Activated T-cell treated with anti-CD3 and anti-CD28 coated beads for 24 hours (primary cell): ENCODE data around the gene OR1J4.
A peak's percentile ranks its signal among the peaks of the same experiment; 100 is the strongest.
"Not testable (repeated sequence)": the region's sequence is repeated elsewhere in the genome, so short reads cannot be mapped to it uniquely, and the experiment has no call there.

Experiments
- DNase-seq: peaks from one replicate; pipeline ENCODE4 v3.0.0-alpha.2; 2020; ENCODE audit warnings: low read depth

The OR1J4 gene, protein sequence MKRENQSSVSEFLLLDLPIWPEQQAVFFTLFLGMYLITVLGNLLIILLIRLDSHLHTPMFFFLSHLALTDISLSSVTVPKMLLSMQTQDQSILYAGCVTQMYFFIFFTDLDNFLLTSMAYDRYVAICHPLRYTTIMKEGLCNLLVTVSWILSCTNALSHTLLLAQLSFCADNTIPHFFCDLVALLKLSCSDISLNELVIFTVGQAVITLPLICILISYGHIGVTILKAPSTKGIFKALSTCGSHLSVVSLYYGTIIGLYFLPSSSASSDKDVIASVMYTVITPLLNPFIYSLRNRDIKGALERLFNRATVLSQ

DNA sequence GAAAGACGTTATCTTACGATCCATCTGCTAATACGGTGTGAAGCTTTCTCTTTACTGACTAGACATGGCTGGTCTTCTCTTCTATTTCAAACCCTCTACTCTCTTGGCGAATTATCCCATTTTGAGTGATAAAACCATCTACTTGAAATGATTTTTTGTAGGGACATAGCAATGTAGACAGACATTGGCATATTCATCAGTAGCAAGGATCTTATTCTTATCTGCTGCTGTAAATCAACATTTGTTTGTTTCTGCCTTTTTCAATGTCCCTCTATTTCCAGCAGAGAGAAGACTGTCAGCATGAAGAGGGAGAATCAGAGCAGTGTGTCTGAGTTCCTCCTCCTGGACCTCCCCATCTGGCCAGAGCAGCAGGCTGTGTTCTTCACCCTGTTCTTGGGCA is at the start of gene OR1J4:
Gene OR1J4 (plus strand): TSS at position 301 of the 400 bp plus-strand sequence. CDS start 0 bp downstream, at position 301.
- no peak for DNase-seq

DNA sequence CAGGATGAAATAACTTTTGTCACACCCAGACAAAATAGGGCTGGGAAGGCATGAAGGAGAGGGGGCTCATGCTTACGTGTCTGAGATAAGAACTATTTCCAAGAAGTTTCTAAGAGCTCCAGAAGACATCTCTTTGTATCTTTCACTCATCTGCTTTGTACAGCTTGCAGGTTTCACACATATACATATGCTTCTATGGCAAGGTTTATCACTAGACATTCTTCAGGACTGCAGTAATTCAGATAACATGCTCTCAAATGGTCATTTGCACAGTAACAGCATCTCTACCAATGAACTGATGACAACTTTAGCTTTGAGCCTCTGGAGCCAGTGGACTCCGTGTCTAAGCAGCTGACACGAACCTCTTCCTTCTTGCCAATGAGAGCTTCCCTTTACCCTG is 44.4 kb upstream of the OR1J4 start:
- DNase-seq: no peak

DNA sequence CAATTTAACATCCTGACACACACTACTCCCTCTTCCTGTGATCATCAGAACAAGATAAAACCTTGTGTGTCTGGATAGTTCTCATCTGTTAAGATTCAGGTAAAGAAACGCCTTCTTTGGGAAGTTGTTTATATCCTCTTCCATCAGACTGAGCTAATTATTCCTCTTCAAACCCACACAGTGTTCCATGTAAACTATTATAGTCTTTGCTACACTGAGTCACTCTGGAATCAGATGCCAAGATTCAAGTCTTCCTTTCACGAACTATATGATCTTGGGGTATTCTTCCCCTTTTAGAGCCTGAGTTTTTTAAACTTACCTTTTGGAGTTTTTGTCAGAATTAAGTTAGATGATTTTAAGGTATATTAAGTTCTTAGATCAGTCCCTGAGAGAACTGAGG is 43.2 kb upstream of the OR1J4 start:
- DNase-seq: no peak

DNA sequence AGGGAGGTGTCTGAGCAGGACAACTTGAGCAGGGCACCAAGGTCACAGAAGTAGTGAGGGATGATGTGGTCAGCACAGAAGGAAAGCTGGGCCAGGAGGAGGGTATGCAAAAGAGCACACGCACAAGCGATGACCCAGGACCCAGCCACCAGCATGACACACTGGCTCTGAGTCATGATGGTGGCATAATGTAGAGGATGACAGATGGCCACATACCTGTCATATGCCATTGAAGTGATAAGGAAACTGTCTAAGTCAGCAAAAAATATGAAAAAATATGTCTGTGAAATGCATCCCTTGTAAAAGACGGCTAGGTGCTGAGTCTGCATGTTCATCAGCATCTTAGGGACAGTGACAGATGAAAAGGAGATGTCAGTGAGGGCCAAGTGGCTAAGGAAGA is 41.6 kb upstream of the OR1J4 start:
- DNase-seq: no peak

DNA sequence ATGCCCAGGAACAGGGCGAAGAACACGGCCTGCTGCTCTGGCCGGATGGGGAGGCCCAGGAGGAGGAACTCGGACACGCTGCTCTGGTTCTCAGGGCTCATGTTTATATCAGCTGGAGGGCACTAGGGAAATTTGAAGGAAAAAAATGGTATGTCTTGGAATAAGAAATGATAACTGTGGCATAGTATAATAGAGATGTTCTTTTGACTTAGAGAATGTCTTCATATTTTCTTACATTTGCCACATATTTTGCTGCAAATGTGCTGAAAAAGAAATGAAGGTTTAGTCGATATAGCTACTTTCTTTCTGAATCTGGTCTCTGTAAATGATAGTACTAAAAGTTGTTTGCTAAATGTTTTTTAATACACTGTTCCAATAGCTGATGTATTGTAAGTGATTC is 41.1 kb upstream of the OR1J4 start, which contains the start of gene OR1J1:
Gene OR1J1 (minus strand): TSS at position 101 of the 400 bp plus-strand sequence. CDS start 0 bp downstream, at position 101.
- DNase-seq: no peak

DNA sequence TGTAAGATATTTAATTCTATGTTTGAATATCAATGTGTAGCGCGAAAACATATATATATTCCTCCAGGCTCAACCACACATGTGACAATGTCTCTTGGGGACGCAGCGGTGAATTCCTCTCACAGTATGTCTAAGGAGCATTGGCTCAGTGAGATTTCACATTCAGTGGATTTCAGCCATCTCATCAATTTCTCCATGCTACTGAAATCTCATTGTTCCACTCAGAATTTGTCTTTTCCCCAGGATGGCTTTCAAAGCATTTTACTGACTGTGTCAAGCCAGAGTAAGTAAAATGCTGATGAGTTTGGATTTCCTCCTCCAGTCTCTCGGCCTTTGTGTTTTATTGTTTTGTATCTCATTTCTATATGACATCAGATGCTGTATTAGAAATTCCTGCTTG is 39.9 kb upstream of the OR1J4 start:
- no peak for DNase-seq

DNA sequence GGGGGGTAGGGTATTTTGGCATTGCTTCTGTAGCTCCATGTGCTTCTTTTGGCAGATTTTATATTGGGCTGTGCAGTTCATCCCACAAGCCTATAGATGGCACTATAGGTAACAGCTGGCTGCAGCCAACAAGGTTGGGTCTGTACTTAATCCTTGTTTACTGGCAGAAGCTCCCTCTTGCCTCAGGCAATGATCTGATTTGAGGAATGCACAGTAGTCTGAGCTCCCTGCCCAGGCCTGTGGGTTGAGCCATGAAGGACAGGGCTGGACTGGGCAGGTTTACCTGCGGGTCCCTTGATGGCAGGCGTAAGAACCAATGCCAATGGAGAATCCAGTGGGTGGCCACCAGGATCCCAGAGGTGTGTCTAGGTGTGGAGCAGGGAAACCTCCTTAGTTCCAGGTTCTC is 20.1 kb upstream of the OR1J4 start:
- peak; percentile 6 for DNase-seq

DNA sequence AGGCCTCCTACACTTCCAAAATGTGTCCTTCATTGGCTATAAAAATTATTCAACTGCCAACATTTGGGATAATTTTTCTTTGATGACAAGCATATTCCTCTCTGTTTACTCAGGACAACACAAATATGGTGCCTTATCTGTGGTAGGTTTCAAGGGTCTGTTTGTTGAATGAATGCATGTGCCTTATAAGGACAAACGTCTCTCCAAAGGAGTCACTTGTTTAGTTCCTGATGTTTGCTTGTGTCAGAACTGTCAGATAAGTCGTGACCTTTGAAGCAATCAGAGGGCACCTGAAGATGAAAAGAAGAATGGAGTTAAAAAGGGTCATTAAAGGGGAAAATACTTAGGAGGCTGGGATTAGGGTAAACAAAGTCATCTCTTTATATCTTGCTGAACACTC is 12.0 kb upstream of the OR1J4 start:
- DNase-seq: no peak

DNA sequence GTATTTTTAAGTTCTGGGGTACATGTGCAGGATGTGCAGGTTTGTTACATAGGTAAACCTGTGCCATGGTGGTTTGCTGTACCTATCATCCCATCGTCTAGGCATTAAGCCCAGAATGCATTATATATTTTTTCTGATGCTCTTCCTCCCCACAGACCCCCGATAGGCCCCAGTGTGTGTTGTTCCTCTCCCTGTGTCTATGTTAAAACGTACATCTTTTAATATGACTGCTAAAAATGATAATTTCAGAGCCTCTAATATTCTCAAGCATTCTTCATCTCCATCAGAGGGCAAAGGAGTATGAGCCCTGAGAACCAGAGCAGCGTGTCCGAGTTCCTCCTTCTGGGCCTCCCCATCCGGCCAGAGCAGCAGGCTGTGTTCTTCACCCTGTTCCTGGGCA is 8.4 kb upstream of the OR1J4 start, which contains the start of gene OR1J2:
Gene OR1J2 (plus strand): TSS at position 301 of the 400 bp plus-strand sequence. CDS start 0 bp downstream, at position 301.
- no peak for DNase-seq

DNA sequence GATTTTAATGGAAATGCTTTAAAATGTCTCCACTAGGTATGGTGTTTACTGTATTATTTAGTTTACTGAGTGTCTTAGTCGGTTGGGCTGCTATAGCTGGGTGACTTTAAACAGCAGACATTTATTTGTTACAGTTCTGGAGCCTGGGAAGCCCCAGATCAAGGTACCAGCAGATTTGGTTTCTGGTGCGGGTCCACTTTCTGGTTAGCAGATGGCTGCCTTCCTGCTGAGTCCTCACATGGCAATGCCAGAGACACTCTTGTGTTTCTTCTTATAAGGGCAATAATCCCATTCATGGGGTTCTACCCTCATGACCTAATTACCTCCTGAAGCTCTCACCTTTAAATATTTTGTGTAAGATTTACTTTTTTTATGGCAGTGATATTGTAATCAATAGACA is 715 bp upstream of the OR1J4 start:
- no peak for DNase-seq

DNA sequence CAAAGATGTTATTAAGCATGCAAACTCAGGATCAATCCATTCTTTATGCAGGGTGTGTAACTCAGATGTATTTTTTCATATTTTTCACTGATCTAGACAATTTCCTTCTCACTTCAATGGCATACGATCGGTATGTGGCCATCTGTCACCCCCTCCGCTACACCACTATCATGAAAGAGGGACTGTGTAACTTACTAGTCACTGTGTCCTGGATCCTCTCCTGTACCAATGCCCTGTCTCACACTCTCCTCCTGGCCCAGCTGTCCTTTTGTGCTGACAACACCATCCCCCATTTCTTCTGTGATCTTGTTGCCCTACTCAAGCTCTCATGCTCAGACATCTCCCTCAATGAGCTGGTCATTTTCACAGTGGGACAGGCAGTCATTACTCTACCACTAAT is 435 bp downstream of the OR1J4 start:
- DNase-seq: no peak

DNA sequence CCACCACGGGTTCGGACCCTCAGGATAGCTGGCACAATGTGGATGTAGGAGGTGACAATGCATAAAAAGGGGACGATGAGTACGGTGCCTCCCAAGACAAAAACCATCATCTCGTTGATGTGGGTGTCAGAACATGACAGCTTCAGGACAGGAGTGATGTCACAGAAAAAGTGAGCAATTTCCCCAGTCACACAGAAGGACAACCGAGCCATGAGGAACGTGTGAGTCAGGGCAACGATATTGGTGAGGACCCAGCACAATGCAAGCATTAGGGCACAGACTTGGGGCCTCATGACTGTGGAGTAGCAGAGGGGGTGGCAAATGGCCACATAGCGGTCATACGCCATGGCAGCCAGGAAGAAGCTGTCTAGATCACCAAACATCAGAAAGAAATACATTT is 7.7 kb downstream of the OR1J4 start:
- peak; percentile 1 for DNase-seq

DNA sequence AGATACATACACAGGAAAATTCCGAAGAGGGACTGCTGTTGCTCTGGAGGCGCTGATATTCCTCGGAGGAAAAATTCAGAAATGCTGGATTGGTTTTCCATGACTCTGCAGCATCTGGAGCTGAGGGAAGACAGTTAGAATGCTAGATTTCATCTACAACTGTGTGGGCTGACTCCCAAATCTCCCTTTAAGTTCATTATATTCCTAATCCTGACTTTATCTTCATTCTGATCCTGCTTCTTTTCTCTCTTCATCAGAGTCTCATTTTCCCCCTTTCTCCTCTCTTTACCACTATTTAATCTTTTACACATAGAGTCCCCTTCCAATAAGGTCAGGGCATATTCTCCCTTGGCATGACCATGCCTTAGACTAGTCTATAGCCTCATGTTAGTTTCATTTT is 8.3 kb downstream of the OR1J4 start, which contains the start of gene OR1N1:
Gene OR1N1 (minus strand): TSS at position 101 of the 400 bp plus-strand sequence. CDS start 0 bp downstream, at position 101.
- no peak for DNase-seq

DNA sequence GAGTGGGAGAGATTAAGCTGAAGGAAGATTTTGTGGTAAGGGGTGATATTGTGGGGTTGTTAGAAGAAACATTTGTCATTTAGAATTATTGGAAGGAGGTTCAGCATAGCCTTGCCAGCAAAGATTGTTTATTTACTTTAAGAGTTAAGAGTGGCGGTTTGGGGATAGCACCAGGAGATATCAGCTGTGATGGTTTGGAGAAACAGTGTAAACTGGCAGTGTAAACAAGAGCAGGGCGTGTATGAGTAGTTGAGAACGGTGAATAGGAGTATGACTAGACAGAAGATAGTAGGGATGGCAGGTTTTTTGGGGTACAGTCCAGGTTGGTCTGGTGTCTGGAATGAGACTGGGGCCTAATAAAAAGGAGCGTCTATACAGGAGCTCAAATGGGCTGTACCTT is 12.2 kb downstream of the OR1J4 start:
- DNase-seq: not testable (repeated sequence)

DNA sequence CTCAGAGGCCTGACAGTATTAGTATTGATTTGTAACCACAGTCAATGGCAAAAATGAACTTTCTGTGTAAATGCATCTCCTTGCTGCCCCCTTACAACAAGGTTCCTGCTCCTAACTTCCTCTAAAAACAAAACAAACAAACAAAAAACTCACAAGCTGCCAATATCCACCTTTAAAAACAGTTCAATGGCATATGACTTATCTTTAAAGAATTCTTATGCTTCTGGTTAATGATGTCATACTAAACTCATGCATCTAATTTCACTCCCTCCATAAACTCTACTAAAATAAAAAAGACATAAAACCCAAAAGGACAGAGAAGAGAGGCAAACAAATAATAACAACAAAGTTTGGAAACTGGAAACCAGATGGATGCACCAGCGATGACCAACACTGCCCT is 17.2 kb downstream of the OR1J4 start:
- no peak for DNase-seq

DNA sequence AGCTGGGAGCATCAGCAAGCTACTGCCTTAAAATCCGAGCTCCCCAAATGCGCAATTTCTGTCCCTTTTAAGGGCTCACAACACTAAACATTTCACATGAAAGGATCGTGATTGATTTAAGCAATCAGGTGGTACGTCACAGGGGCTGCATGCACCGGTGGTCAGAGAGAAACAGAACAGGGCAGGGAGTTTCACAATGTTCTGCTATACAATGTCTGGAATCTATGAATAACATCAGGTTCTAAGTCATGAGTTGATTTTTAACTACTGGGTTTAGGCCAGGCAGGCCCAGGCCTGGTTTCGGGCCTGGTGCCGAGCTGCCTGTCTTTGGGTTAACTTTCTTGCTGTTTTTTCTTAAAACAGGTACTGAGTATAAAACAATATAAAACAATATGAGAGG is 18.1 kb downstream of the OR1J4 start:
- DNase-seq: not testable (repeated sequence)

DNA sequence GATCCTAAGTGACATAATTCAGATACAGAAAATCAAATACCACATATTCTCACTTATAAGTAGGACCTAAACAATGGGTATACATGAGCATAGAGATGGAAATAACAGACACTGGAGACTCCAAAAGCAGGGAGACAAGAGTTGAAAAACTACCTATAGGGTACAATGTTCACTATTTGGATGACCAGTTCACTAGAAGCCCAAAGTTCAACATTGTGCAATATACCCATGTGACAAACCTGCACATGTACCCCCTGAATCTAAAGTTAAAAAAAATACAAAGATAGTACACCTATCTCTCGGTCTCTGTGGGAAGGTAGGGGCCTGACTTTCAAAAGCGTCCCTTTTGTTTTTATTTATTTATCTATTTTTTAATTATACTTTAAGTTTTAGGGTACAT is 19.8 kb downstream of the OR1J4 start:
- DNase-seq: no peak

DNA sequence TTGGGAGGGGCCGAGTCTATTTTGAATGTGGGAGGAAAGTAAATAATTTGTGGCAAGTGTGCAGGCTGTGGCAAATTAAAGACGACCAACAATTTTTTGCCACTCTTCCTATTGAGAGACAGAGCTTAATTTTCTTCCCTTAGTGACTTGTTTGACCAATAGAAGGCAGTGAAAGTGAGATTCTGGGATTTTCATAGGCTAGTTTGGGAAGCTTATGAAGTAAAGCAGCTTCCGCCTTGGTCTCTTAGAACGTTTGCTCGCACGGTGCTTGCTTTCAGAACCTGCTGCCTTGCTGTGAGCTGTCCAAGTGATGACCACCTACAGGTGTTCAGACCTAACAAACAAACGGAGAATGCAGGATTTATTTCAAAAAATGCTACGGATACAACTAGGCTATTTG is 27.3 kb downstream of the OR1J4 start:
- no peak for DNase-seq

DNA sequence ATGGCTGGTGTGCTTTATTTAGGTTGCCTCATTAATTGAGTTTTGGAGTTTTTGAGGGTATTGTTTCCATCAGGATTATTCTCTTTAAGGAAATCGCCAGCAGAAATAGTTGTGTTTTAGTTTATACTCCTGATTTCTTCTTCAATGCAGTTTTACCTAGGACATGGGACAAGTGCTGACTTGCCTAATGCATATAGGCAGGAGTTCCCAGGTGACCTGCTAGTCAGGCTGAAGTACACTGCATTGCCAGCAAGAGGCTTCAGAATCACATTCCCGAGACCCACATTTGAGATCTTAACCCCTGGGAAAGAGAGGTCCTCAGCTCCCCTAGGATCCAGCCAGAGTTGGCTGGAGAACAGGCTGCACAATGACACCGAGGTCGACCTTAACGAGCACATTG is 32.4 kb downstream of the OR1J4 start:
- no peak for DNase-seq

DNA sequence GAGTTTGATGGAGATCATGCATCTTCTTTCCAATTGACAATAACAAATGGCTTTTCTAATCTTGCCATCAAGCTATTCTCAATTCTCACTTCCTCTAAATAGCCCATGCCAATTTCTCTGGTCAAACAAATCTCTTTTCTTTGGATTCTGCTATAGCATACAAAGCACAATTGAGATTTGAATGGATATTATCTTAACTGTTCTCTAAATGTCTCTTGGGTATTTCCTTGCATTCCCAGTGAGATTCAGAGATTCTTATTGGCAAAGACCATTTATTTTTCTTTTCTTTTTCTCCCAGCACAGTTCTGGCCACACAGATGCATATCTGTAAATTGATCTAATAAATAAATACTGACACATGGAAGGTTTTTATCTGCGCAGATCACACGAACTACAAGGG is 33.9 kb downstream of the OR1J4 start, which contains the start of gene OR1N2:
Gene OR1N2 (plus strand): TSS at position 301 of the 400 bp plus-strand sequence. CDS start 100 bp downstream, outside the sequence.
- no peak for DNase-seq

DNA sequence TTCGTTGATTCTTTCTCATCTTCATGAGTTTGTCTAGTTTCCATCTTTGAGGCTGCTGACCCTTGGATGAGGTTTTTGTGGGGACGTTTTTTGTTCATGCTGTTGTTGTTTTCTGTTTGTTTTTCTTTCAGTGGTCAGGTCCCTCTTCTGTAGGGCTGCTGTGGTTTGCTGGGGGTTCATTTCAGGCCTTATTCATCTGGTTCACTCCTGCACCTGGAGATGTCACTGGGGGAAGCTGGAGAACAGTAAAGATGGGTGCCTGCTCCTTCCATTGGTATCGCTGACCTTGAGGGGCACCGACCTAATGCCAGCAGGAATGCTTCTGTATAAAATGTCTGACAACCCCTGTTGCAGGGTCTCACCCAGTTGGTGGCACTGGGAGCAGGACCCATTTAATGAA is 42.5 kb downstream of the OR1J4 start:
- DNase-seq: no peak

DNA sequence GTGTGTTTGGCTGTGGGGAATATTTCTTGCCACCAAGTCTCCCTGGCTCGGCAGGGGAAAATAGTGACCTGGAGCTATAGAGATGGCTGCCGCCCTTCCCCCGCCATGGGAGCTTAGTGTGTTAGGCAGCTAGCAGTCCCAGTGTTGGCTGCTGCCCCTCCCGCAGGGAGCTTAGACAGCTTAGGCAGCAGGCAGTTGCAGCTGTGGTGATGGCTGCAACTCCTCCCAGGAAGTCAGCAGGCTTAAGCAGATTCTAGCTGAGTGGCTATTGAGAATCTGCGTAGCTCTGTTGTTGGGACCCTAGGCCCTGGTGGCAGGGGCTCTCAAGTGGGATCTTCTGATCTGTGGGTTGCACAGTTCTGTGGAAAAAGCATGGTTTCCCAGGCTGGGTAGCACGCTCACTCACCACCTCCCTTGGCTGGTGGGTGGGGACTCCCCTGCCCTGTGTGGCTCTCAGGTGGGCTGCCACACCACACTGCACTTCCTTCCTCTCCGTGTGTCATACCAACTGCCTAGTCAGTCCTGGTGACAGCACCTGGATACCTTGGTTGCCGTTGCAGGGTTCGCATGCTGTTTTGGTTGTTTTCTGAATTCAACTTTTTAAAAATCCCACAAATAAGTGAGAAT is 43.3 kb downstream of the OR1J4 start:
- DNase-seq: no peak

DNA sequence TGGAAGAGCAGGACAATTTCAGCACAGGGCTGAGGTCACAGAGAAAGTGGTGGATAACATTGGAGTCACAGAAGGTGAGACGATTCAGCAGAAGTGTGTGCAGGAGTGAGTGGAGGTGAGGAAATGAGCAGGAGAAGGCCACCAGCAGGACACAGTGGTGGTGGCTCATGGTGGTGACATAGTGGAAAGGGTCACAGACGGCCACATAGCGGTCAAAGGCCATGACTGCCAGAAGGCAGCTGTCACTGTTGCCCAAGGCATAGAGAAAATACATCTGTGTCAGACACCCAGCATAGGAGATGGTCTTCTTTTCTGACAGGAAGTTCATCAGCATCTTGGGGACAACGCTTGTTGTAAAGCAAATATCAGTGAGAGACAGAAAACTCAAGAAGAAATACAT is 49.0 kb downstream of the OR1J4 start:
- DNase-seq: no peak
